Measurements from ENCODE around the gene ALPK1. TPM values are rescaled to one million over a fixed set of nuclear protein-coding genes. Genes with fewer than 3 reads are reported as not detected.
"Not testable (repeated sequence)": the region's sequence is repeated elsewhere in the genome, so short reads cannot be mapped to it uniquely, and the experiment has no call there.

Gene ALPK1
- total RNA-seq, 1 donor from 2014 or later, result 4.1 TPM

DNA sequence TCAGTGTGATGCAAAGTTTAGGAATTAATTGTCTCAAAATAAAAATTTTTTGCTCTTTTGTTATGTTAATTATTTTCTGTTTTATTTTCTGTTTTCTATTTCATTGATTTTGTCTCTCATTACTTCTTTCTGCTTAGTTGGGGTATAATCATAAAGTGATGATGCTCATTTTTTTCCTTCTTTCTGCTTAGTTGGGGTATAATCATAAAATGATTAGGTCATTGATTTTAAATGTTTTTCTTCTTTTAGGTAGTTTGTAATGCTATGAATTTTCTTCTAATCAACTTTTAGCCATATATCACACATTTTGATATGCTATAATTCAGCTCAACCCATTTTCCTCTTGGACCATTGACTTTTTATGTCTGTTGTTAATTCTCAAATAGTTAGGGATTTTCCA, 175.1 kb downstream of the ALPK1 start:
- Mint-ChIP-seq H3K9me3 (ENCODE audit: unreplicated experiment) (no peaks in the 10 kb centered on the region), H3K27me3 (ENCODE audit: unreplicated experiment) (no peaks in the 10 kb centered on the region), H3K27ac (ENCODE audit: unreplicated experiment) (no peak overlapping the region), H3K36me3 (ENCODE audit: low read depth, unreplicated experiment) (no peaks in the 10 kb centered on the region), H3K4me1 (ENCODE audit: unreplicated experiment) (no peaks in the 10 kb centered on the region), H3K4me3 (ENCODE audit: unreplicated experiment) (no peak overlapping the region)
- TF ChIP-seq, protein P1, sequence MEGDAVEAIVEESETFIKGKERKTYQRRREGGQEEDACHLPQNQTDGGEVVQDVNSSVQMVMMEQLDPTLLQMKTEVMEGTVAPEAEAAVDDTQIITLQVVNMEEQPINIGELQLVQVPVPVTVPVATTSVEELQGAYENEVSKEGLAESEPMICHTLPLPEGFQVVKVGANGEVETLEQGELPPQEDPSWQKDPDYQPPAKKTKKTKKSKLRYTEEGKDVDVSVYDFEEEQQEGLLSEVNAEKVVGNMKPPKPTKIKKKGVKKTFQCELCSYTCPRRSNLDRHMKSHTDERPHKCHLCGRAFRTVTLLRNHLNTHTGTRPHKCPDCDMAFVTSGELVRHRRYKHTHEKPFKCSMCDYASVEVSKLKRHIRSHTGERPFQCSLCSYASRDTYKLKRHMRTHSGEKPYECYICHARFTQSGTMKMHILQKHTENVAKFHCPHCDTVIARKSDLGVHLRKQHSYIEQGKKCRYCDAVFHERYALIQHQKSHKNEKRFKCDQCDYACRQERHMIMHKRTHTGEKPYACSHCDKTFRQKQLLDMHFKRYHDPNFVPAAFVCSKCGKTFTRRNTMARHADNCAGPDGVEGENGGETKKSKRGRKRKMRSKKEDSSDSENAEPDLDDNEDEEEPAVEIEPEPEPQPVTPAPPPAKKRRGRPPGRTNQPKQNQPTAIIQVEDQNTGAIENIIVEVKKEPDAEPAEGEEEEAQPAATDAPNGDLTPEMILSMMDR (IDR thresholded peaks at IDR 0.05; ENCODE audit: unreplicated experiment), result no peak
- DNase-seq (ENCODE audit: low spot score), result no peak

DNA sequence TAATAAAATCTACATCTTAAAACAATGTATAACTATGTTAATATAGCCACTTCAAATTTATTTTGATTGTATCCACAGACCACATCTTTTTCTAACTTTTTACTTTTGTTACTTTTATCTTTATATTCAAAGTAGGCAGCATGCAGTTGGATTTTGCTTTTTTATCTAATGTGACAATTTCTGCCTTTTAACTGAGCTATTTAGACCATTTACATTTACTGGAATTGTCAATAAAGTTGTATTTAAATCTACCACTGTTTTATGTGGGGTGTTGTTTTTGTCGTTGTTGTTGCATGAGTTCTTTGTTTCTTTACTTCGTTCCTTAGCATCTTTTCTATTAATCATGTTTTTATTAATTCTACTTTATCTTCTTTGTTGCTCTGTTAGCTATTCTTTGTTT, 176.8 kb downstream of the ALPK1 start:
- no peak for DNase-seq (ENCODE audit: low spot score)
- peaks cover 2% of the 10 kb centered on the region for H3K27me3 Mint-ChIP-seq (ENCODE audit: unreplicated experiment)
- H3K4me3 Mint-ChIP-seq (ENCODE audit: unreplicated experiment), result no peak overlapping the region
- H3K4me1 Mint-ChIP-seq (ENCODE audit: unreplicated experiment), result no peaks in the 10 kb centered on the region
- no peaks in the 10 kb centered on the region for H3K36me3 Mint-ChIP-seq (ENCODE audit: low read depth, unreplicated experiment)
- TF ChIP-seq, protein P1 (IDR thresholded peaks at IDR 0.05; ENCODE audit: unreplicated experiment), result no peak
- no peaks in the 10 kb centered on the region for H3K9me3 Mint-ChIP-seq (ENCODE audit: unreplicated experiment)
- H3K27ac Mint-ChIP-seq (ENCODE audit: unreplicated experiment), result no peak overlapping the region

DNA sequence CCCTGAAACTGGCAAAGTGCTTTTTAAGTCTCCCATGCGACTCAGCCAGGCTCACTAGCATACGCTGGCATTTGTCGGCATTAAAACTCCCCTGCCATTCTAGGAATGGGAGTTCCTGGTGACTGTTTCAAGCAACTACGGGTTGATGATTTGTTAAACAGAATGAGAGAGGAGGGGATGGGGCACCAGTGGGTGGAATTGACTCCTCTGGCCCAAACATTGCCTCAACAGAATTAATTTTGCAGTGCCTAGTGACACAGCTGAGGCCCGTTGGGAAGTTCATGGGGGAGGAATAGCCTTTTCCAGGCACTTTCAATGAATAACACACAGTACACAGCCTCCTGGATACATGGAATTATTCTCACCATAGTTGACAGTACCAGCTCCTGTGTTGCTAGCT, 188.8 kb downstream of the ALPK1 start:
- H3K27me3 Mint-ChIP-seq (ENCODE audit: unreplicated experiment), result peaks cover 3% of the 10 kb centered on the region
- TF ChIP-seq, protein P1 (IDR thresholded peaks at IDR 0.05; ENCODE audit: unreplicated experiment), result no peak
- peaks cover 7% of the 10 kb centered on the region for H3K36me3 Mint-ChIP-seq (ENCODE audit: low read depth, unreplicated experiment)
- no peak for DNase-seq (ENCODE audit: low spot score)
- H3K27ac Mint-ChIP-seq (ENCODE audit: unreplicated experiment), result no peak overlapping the region
- no peaks in the 10 kb centered on the region for H3K4me1 Mint-ChIP-seq (ENCODE audit: unreplicated experiment)
- H3K9me3 Mint-ChIP-seq (ENCODE audit: unreplicated experiment), result peaks cover 5% of the 10 kb centered on the region
- no peak overlapping the region for H3K4me3 Mint-ChIP-seq (ENCODE audit: unreplicated experiment)

DNA sequence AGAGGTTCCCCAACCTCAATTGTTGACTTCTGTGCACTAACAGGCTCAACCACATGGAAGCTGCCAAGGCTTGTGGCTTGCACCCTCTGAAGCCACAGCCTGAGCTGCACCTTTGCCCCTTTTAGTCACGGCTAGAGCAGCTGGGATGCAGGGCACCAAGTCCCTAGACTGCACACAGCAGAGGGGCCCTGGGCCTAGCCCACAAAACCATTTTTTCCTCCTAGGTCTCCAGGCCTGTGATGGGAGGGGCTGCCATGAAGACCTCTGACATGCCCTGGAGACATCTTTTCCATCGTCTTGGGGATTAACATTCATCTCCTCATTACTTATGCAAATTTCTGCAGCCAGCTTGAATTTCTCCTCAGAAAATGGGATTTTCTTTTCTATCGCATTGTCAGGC, 193.6 kb downstream of the ALPK1 start:
- not testable (repeated sequence) for DNase-seq (ENCODE audit: low spot score); H3K27ac Mint-ChIP-seq (ENCODE audit: unreplicated experiment); H3K9me3 Mint-ChIP-seq (ENCODE audit: unreplicated experiment); H3K4me3 Mint-ChIP-seq (ENCODE audit: unreplicated experiment); H3K4me1 Mint-ChIP-seq (ENCODE audit: unreplicated experiment); H3K27me3 Mint-ChIP-seq (ENCODE audit: unreplicated experiment)
- H3K36me3 Mint-ChIP-seq (ENCODE audit: low read depth, unreplicated experiment), result peaks cover 11% of the 10 kb centered on the region

Other genes with a start within 250 kb of the ALPK1 start
- gene FAM241A, start 151.9 kb upstream of the ALPK1 start, total RNA-seq (ENCODE audit: unreplicated experiment), result 15.6 TPM
- 15.7 TPM for gene AP1AR, start 65.6 kb upstream of the ALPK1 start, total RNA-seq (ENCODE audit: unreplicated experiment)
- 15.4 TPM for gene TIFA, start 11.5 kb upstream of the ALPK1 start, total RNA-seq (ENCODE audit: unreplicated experiment)
- gene NEUROG2, start 218.8 kb downstream of the ALPK1 start, total RNA-seq (ENCODE audit: unreplicated experiment), result not detected